ENCODE data around the gene TYW1B.
"Not testable (repeated sequence)": the region's sequence is repeated elsewhere in the genome, so short reads cannot be mapped to it uniquely, and the experiment has no call there.

Gene TYW1B

DNA sequence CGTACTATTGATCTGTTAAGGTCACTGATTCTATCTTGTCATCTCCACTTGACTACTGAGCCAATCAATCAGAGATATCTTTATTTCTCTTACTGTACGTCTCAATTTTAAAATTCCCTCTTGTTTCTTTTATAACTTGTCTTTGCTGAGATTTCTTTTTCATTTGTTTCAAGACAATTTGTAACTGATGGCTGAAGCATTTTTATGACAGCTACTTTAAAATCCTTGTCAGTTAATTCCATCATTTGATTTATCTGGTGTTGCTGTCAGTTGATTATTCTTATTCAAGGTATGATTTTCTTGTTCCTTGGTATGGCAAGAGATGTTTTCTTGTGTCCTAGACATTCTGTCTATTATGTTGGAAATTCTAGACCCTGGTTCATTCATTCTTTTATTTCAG lies 76.6 kb downstream of the TYW1B start:
- no peak for DNase-seq

DNA sequence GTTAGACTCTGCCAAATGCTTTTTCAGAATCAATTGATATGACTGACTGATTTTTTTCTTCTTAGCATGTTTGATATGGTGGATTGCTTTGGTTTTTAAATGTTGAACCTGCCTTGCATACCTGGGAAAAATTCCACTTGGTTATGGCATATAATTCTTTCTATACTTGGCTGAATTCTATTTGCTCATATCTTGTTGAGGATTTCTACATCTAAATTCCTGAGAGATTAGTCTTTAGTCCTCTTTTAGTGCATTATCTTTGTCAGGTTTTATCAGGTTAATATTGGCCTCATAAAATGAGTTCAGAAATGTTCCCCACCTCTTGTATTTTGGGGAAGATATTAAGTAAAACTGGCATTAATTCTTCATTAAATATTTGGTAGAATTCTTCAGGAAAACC lies 79.4 kb downstream of the TYW1B start:
- not testable (repeated sequence) for DNase-seq

DNA sequence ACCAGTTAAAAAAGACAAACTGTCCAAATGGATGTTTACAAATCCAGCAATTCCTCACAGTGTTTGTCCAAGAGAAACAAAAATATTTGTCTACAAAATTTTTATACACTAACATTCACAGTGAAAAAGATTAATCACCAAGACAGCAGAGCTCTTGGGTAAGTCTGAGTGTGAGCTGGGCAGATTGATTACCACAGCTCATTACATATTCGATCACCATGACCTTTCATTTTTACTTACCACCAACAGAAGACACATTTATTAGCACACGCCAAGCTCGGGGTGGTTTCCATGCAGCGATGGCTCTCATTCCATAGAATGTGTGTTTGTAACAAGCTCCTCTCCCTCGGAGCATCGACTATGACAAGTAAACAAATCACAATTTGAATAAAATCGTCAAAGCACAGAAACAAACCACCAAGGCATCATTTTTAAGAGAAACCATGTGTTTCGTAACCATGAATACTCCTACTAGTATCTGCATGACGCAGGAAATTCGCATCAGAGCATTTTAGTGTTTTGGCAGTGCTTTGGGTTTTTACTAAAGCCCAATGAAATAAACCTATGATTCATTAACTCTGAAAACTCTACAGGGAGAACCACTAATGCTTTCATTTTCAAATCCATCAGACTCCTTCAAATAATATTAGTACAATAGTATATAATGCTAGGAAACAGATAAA lies 83.6 kb downstream of the TYW1B start:
- DNase-seq = not testable (repeated sequence)

DNA sequence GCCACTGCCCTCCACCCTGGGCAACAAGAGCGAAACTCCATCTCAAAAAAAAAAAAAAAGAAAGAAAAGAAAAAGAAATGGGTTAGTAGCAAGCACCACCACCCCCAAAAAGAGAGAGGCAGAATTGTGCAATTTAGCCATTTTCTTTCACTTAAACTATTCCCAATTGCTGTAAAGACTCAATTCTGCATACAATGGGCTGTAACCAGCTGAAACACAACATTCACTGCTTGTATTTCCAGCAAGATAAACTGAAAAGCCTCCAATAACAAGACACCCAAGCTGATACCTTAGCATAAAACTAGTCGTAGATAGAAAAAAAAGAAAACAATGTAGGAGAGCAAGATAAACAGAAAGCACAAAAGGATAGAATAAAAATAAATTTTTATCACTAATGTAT lies 84.2 kb downstream of the TYW1B start:
- DNase-seq = not testable (repeated sequence)

DNA sequence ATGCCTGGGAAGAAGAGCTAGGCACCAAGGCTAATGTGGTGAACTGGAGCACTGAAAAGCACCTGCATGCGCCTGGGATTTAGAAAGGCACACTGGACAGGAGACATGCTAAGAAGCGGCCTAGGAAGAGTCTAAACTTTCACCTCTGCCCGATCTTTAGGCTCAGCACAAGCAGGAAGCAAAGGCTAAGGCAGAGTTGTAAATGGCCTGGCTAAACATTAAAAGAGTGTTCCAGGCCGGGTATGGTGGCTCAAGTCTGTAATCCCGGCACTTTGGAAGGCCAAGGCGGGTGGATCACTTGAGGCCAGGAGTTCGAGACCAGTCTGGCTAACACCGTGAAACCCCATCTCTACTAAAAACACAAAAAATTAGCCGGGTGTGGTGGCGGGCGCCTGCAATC lies 88.3 kb downstream of the TYW1B start:
- not testable (repeated sequence) for DNase-seq

DNA sequence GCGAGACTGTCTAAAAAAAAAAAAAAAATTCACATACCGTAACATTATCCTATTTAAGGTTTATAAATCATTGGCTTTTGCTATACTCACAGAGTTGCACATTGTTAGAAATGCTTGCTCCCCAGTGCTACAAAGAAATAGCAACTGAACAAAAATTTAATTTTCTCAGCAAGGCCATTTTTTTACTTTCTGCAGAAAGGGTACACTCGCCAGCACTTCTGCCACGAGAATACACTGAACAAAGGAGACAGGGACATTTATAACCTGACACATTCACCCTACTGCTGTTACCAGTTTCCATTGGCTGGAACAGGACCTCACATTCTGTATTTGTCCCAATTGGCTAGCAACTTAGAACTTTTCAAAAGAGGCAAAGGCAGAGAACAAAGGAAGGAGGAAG lies 92.1 kb downstream of the TYW1B start:
- DNase-seq = not testable (repeated sequence)

DNA sequence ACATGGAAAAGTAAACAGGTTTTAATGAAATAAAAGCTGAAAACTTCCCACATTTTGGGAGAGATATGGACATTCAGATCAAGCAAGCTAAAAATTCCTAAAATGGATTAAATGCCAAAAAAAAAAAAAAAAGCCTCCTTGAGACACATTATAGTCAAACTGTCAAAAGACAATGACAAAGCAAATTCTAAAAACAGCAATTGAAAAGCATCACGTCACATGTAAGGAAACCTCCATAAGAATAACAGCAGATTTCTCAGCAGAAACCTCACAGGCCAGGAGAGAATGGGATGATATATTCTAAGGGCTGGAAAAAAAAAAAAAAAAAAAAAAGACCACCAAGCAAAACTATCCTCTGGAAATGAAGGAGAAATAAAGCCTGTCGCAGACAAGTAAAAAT lies 97.2 kb downstream of the TYW1B start:
- DNase-seq = not testable (repeated sequence)

DNA sequence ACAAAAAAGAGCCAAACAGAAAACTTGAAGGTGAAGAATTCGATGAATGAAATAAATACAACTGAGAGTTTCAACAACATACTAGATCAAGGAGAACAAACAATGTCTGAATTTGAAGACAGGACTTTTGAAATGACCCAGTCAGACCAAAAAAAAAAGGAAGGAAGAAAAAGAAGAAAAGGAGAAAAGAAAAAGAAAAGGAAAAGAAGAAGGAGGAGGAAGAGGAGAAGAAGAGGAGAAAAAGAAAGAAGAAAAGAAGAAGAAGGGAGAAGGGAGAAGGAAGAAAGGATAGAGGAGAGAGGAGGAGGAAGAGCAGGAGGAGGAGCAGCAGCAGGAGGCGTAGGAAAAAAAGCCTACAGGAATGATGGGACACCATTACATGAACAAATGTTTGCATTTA lies 97.6 kb downstream of the TYW1B start:
- not testable (repeated sequence) for DNase-seq

DNA sequence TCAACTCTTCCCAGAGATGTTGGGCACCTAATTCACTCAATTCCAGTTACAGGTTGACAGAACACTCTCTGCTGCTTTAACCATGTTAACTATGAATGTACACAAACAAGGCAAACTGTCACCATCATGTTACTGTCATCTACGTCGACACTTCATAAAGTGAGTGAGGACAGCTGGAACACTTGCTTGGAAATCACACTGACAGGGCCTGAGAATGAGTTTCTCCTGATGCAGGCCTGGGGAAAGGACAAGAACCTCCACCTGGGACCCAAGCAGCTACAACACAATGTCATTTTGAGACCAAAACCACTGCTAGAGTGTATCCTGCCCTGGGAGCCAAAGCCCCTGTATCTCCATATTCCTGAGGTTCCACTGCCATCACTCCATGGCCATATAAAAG lies 98.9 kb downstream of the TYW1B start:
- not testable (repeated sequence) for DNase-seq

DNA sequence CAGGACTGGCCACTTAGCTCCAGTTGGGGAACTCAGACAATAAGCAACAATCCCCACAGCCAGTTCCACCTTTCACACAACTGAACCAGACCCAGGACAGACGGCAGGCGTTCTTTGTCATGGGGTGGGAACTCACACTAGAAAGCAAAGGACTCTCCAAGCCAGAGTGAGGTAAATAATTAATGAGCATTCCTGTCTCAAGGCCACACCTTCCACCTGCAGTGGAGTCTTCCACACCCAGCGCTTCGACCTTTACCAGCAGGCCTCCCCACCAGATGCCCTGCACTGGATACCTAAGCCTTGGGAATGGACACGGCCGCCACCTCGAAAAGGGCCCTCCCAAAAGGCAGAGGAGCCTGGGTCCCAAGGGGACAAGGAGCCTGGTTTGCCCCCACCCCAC lies 105.3 kb downstream of the TYW1B start:
- DNase-seq = not testable (repeated sequence)

DNA sequence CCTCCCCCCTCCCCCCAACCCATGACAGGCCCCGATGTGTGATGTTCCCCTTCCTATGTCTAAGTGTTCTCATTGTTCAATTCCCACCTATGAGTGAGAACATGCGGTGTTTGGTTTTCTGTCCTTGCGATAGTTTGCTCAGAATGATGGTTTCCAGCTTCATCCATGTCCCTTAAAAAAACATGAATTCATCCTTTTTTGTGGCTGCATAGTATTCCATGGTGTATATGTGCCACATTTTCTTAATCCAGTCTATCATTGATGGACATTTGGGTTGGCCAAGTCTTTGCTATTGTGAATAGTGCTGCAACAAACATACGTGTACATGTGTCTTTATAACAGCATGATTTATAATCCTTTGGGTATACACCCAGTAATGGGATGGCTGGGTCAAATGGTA lies 107.1 kb downstream of the TYW1B start:
- not testable (repeated sequence) for DNase-seq

DNA sequence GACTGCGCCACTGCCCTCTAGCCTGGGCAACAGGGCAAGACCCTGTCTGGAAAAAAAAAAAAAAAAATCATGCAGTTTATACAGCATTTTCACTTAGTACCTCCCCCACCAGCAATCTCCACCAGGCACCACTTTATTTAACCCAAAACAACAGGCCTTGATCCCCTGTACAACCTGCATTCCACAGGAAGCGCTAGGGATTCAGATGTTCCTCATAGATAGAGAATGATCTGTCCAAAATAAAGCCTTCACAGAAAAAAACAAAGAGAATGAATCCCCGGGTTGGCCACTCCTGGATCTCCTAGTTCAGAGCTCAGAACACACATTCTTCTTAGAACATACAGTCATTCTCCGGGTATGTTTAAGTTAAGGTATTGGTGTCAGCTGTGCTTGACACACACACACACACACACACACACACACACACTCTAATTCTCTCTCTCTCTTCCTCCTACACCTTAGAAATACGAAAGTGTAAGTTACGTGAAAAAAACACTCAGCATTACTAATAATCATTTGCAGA lies 110.7 kb downstream of the TYW1B start:
- DNase-seq = not testable (repeated sequence)

DNA sequence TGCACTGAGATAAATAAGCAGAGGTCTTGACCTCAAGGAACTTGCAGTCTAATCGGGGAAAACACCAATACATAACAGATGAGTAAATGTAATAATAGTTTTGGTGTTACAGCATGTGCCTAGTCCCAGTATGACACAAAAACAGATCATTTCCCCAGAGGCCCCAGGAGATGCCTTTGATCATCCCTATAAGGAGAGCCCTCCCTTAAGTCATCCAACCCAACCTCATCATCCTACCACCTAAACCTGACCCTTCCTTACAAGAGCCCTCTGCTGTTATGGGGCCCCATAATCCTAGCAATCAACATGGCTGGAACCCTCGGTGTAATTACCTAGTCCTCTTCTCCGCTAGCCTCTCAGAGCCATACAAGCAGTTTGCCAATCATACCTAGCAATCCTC lies 116.1 kb downstream of the TYW1B start:
- not testable (repeated sequence) for DNase-seq

DNA sequence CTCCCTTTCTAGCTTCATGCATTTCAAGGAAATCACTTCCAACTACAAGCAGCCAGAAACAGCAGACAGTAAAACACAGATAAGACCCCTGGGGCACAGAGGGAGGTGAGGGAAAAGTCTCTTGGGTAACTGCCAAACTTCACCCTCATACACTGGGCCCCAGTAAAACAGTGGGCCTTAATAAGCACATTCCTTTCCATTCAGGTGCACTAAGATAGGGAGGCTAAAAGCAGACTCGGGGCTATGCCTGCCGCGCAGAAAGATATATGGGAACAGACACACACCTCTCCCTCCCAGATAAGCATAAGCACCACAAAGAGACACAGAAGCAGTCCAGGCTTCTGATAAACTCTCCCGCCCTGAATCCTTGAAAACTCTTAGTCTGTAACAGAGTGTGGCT lies 117.0 kb downstream of the TYW1B start:
- DNase-seq = no peak

DNA sequence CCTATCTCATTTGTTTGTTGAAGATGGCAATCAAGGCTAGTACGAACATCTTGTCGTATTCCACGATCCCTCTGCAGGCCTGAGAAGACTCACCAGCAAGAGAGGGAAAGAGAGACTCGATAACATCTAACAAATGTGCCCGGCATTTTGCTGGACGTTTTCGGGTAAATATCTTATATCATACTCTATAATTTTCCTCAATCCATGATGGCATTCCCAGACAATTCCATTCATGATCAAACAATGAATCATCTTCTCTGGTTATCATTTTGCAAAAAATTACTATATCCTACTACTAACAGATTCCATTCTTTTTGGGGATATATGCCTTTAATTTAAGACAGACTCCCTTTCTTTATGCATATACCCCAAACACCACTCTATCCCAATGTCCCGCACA lies 118.1 kb downstream of the TYW1B start:
- DNase-seq = no peak

DNA sequence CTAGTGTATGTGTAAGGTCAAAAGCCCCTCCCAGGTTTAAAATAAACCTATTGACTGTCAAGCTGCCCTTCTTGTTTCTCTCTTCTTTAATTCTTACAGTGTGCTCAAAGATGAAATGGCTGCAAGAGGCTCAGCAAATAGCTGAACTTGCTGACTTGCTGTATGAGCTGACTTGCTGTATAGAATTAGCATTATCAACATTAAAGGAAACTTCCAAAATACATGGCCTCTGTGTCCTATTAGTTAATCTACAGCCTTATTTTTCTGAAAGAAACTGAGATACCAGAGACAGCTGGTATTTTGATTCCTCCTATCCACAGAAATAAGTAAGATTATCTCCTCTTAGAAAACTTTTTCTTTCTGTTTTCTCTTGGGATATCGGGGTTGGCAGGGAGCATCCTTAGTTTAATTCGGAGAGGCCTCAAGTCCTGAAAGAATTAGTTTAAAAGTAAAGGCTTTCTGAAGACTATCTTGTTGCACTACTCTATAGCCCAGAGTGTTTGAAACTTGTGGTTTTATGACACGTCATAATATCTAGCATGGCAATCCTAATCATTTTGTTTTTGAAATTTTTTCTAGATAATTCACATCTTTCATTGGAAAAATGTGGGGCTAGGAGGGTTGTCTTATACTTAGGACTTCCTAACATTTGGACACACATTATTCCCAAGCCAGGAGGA lies 119.5 kb downstream of the TYW1B start:
- not testable (repeated sequence) for DNase-seq

DNA sequence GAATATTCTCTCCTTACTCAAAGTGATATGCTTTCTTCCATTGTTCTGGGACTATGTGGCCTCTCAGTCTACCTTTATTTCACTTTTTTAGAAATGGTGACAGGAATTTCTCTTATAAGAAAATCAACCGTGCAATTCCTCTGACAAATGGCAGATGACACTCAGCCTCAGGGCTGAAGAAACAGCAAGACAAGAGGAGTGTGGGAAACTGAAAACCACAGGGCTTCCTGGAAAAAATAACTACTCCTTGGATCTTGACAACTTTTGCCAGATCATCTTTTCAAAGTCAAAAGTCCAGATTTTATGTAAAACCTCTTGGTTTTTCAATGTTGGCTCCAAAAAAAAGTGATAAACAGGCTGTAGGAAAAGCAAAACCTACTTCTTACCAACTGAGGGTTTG lies 121.5 kb downstream of the TYW1B start:
- DNase-seq = no peak

DNA sequence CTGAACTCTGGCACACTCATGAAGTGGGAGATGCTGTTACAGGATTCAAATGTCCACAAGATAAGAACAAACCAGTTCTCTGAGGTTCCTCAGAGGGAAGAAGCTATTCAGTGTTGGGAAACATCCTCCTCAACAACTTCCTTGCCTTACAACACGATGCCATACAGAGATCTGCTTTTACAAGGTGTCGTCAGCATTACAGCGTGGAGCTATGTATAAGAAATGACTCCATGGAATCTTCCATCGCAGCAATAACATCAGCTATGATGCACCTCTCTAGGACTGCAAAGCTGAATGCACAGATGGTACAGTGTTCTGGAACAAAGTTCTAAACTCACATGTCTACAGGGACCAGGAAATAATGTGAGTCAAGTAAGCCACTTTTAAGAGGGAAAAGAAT lies 122.3 kb downstream of the TYW1B start:
- DNase-seq = not testable (repeated sequence)

DNA sequence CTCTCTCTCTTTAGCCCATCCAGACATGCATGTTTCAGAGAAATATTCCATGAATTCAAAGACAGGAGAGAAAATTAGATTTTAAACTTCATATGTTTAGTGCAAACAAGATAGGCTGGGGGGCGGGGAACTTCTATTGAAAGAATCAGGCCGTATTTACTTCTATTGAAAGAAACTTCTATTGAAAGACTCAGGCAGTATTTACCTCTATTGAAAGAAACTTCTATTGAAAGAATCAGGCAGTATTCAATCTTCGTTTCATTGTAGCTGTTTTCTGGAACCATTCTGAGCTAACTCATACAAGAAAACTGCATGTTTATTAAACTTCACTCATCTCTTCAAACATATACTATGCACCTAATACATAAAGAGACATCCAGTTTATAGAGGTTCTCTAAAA lies 123.1 kb downstream of the TYW1B start:
- no peak for DNase-seq

DNA sequence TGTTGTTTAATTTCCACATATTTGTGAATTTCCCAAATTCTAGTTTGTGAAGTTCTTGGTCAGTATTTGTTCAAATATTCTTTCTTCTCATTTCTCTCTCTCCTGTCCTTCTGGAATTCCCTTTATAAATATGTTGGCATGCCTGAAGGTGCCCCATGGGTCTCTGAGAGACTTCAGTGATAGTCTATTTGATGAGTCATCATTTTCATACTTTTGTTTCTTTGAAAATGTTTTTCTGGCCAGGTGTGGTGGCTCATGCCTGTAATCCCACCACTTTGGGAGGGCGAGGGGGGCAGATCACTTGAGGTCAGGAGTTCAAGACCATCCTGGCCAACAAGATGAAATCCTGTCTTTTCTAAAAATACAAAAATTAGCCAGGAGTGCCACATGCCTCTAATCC lies 127.5 kb downstream of the TYW1B start:
- not testable (repeated sequence) for DNase-seq

DNA sequence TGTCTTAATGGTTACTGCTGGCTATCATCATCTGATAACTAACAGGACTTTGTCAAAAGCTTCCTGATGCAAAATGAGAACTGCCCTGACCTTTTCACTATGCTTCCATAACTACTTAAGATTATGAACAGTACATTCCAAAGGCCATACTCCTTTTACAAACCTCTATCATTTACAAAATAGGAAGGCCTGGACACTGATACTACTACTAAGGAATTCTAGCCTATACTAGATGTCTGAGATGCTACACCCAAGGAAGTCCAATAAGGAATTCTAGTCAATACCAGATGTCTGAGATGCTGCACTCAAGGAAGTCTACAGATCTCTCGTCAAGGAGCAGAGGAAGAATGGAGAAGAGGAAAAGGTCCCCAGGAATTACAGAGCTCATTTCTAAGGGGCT lies 130.9 kb downstream of the TYW1B start:
- DNase-seq = not testable (repeated sequence)

DNA sequence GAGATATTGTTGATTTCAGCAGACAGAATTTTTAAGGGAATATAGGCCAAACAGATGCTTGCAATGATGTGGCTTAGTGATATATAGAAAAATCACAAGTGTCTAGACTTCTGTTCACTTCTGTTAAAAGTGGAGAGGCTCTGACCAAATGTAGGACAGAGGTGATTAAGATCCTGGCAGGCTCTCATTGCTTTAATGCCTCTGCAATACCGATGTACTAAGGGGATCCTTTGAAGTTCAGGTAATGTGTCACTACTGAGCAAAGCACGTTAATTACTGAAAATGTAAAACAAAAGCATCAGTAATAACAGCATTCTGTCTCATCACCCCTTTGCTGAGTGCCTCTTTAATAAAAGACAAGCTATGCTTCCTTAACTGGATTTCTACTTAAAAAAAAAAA lies 131.4 kb downstream of the TYW1B start:
- not testable (repeated sequence) for DNase-seq

DNA sequence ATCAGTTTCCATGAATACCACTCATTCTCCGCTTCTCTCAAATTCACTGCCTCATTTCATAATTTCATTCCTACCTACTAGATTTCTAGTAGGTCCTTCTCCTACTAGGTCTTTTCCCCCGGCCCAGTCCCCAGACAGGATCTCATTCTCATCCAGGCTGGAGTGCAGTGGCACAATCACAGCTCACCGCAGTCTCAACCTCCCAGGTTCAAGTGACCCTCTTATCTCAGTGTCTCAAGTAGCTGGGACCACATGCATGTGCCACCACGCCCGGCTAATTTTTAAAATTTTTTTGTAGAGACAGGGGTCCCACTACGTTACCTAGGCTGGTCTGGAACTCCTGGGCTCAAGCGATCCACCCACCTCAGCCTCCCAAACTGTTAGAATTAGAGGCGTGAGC lies 132.5 kb downstream of the TYW1B start:
- not testable (repeated sequence) for DNase-seq

DNA sequence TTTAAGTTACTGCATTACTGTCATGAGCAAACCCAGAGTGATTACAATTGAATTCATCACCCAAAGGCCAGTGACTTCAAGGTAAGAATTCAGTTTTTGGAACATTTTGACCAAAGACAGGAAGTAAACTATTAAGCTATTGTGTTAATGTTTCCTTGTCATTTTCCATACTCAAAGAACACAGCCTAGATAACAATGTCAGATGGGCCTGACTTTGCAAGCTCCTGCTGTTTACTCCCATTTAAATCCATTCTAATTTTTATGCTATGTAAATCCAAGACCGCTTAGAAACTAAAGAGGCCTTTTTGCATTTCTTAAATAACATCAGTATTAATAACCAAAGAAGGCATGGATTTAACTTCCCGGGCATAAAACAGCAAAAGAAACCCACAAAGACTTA lies 136.6 kb downstream of the TYW1B start:
- not testable (repeated sequence) for DNase-seq

Measured in kidney glomerular epithelial cell (primary cell).